ENCODE results near the gene ACTMAP.

GRCh38 chr19:40775632-40776022 is 25.4 kb upstream of the ACTMAP start:
- TF ChIP-seq, protein P1, sequence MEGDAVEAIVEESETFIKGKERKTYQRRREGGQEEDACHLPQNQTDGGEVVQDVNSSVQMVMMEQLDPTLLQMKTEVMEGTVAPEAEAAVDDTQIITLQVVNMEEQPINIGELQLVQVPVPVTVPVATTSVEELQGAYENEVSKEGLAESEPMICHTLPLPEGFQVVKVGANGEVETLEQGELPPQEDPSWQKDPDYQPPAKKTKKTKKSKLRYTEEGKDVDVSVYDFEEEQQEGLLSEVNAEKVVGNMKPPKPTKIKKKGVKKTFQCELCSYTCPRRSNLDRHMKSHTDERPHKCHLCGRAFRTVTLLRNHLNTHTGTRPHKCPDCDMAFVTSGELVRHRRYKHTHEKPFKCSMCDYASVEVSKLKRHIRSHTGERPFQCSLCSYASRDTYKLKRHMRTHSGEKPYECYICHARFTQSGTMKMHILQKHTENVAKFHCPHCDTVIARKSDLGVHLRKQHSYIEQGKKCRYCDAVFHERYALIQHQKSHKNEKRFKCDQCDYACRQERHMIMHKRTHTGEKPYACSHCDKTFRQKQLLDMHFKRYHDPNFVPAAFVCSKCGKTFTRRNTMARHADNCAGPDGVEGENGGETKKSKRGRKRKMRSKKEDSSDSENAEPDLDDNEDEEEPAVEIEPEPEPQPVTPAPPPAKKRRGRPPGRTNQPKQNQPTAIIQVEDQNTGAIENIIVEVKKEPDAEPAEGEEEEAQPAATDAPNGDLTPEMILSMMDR (IDR thresholded peaks at IDR 0.05 in 4 of 5, conservative IDR thresholded peaks at IDR 0.05 in 1 of 5) = no peak
- no peak for TF ChIP-seq POLR2A (IDR thresholded peaks at IDR 0.05)

Data from gastrocnemius medialis (tissue), 4 donors.